ENCODE measurements around the gene MRPS31. TPM values are rescaled to one million over a fixed set of nuclear protein-coding genes. Genes with fewer than 3 reads are reported as not detected.
"Not testable (repeated sequence)": the region's sequence is repeated elsewhere in the genome, so short reads cannot be mapped to it uniquely, and the experiment has no call there.

Gene MRPS31
- total RNA-seq, 1 donor from 2014 or later = 31.3 TPM

GRCh38 chr13:40794414-40795368 is 23.7 kb upstream of the MRPS31 start:
- Mint-ChIP-seq H3K27ac (no peak overlapping the region), H3K36me3 (peaks cover 10% of the 10 kb centered on the region), H3K4me1 (peaks cover 7% of the 10 kb centered on the region), H3K9me3 (no peaks in the 10 kb centered on the region), H3K4me3 (no peak overlapping the region), H3K27me3 (ENCODE audit: low read depth) (no peaks in the 10 kb centered on the region)
- TF ChIP-seq, protein P1, sequence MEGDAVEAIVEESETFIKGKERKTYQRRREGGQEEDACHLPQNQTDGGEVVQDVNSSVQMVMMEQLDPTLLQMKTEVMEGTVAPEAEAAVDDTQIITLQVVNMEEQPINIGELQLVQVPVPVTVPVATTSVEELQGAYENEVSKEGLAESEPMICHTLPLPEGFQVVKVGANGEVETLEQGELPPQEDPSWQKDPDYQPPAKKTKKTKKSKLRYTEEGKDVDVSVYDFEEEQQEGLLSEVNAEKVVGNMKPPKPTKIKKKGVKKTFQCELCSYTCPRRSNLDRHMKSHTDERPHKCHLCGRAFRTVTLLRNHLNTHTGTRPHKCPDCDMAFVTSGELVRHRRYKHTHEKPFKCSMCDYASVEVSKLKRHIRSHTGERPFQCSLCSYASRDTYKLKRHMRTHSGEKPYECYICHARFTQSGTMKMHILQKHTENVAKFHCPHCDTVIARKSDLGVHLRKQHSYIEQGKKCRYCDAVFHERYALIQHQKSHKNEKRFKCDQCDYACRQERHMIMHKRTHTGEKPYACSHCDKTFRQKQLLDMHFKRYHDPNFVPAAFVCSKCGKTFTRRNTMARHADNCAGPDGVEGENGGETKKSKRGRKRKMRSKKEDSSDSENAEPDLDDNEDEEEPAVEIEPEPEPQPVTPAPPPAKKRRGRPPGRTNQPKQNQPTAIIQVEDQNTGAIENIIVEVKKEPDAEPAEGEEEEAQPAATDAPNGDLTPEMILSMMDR (IDR thresholded peaks at IDR 0.05; ENCODE audit: unreplicated experiment) = no peak
- DNase-seq (ENCODE audit: low spot score in 2 of 2, unreplicated experiment in 2 of 2) = no peak

DNA sequence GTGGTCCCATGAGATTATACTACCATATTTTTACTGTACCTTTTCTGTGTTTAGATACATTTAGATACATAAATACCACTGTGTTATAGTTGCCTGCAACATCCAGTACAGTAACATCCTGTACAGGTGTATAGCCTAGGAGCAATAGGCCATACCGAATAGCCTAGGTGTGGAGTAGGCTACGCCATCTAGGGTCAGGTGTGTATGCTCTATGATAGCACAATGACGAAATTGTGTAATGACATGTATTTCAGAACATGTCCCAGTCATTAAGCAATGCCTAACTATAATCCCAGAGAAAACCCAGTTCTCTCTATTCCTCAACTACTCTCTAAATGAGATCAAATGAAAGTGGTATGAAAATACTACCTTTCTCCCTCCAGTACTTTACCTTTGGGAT is 22.3 kb upstream of the MRPS31 start:
- TF ChIP-seq, protein P1 (IDR thresholded peaks at IDR 0.05; ENCODE audit: unreplicated experiment) = no peak
- Mint-ChIP-seq H3K27me3 (ENCODE audit: low read depth) (no peaks in the 10 kb centered on the region), H3K36me3 (peaks cover 6% of the 10 kb centered on the region), H3K4me3 (no peak overlapping the region), H3K4me1 (peaks cover 7% of the 10 kb centered on the region), H3K9me3 (no peaks in the 10 kb centered on the region), H3K27ac (no peak overlapping the region)
- DNase-seq (ENCODE audit: low spot score in 2 of 2, unreplicated experiment in 2 of 2) = no peak

GRCh38 chr13:40792284-40793051 is 21.5 kb upstream of the MRPS31 start:
- no peak overlapping the region for H3K4me3 Mint-ChIP-seq
- peaks cover 6% of the 10 kb centered on the region for H3K36me3 Mint-ChIP-seq
- TF ChIP-seq, protein P1 (IDR thresholded peaks at IDR 0.05; ENCODE audit: unreplicated experiment) = no peak
- H3K27ac Mint-ChIP-seq = no peak overlapping the region
- DNase-seq (ENCODE audit: low spot score in 2 of 2, unreplicated experiment in 2 of 2) = no peak
- H3K4me1 Mint-ChIP-seq = peaks cover 7% of the 10 kb centered on the region
- no peaks in the 10 kb centered on the region for H3K27me3 Mint-ChIP-seq (ENCODE audit: low read depth)
- H3K9me3 Mint-ChIP-seq = no peaks in the 10 kb centered on the region

DNA sequence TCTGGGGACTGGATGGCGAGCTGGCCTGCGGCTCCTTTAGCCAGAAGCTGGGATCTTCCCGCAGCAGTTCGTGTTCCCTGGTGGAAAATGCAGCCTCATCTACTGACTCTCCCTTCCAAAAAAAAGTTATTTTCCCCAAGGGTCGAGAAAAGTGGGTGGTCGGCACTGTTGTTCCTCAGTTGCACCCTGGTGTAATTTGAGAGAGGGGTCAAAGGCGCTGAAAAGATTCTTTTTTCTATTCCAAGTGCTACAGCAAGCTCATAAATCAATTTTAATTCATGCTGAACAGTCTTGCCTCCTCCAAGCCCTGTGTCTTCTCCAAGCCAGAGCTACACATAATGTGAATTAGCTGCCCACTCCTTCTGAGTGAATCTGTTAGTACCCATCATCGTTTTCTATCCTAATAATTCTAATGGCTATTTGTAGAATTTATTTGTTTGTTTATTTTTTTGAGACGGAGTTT is 19.2 kb upstream of the MRPS31 start:
- no peak for DNase-seq (ENCODE audit: low spot score in 2 of 2, unreplicated experiment in 2 of 2)
- H3K4me1 Mint-ChIP-seq = peaks cover 9% of the 10 kb centered on the region
- TF ChIP-seq, protein P1 (IDR thresholded peaks at IDR 0.05; ENCODE audit: unreplicated experiment) = no peak
- H3K9me3 Mint-ChIP-seq = no peaks in the 10 kb centered on the region
- no peaks in the 10 kb centered on the region for H3K27me3 Mint-ChIP-seq (ENCODE audit: low read depth)
- H3K36me3 Mint-ChIP-seq = peaks cover 3% of the 10 kb centered on the region
- peak overlapping the region; percentile 89 for H3K27ac Mint-ChIP-seq
- peak overlapping the region; percentile 80 for H3K4me3 Mint-ChIP-seq

DNA sequence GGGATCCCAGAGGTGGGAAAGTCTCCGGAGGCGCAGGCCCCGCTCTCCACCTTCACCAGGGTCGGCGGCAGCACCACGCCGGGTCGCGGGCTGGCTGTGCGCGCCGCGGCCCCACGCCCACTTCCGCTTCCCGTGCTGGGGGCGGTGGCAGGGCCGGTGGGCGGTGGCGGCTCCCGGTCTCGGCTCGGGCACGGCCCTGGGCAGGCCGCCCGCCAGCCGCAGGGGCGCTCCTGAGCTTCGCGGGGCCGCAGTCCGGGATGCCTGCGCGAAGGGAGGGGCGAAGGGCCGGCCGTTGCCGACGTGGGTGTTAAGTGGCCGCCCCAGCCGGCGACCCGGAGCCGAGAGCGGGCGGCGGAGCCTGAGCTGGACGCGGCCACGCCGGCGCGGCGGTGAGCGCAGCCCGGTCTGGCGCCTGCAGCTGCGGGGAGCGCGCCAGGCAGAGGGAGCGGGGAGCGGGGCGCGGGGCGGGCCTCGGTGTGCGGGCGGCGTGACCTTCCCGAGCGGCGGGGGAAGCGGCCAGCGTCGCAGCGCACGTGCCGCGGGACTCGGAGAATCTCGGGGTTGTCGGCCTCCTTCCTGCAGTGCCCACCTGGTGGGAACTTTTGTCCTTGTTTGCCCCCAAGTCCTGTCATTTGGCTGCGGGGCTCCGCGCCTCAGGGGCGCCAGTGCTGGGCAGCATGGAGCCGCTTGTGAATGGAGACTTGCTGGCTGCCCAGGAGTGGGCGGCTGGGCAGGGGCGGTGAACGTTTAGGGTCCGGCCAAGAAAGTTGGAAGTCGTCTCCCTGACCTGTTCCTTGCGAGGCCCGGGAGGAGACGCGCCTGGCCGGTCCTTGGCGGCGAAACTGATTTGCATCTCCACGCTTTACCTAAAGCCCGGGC is 18.5 kb upstream of the MRPS31 start, which contains the start of gene SLC25A15:
SLC25A15 (plus strand) TSS at position 337 of the 879 bp plus-strand sequence. CDS start 3,616 bp downstream, outside the sequence.
- H3K36me3 Mint-ChIP-seq = peaks cover 3% of the 10 kb centered on the region
- no peaks in the 10 kb centered on the region for H3K9me3 Mint-ChIP-seq
- TF ChIP-seq, protein P1 (IDR thresholded peaks at IDR 0.05; ENCODE audit: unreplicated experiment) = no peak
- peak within 1 kb of the TSS; percentile 89 for H3K27ac Mint-ChIP-seq
- peak; percentile 57 to 78 for DNase-seq (ENCODE audit: low spot score in 2 of 2, unreplicated experiment in 2 of 2)
- peak within 1 kb of the TSS; percentile 80 for H3K4me3 Mint-ChIP-seq
- no peaks in the 10 kb centered on the region for H3K27me3 Mint-ChIP-seq (ENCODE audit: low read depth)
- H3K4me1 Mint-ChIP-seq = peaks cover 9% of the 10 kb centered on the region

- Mint-ChIP-seq H3K27ac (peak overlapping the region; percentile 72), H3K4me3 (peak overlapping the region; percentile 65)
- H3K9me3 Mint-ChIP-seq; DNase-seq (ENCODE audit: low spot score in 2 of 2, unreplicated experiment in 2 of 2); H3K27me3 Mint-ChIP-seq (ENCODE audit: low read depth); H3K36me3 Mint-ChIP-seq; H3K4me1 Mint-ChIP-seq: not testable (repeated sequence)
These were observed 17.7 kb upstream of the MRPS31 start for GRCh38 chr13:40788540-40789274.
